Neural cell (in vitro differentiated cells): Measurements from ENCODE around the gene ATP6V1F. TPM values are rescaled to one million over a fixed set of nuclear protein-coding genes. Genes with fewer than 3 reads are reported as not detected.

Experiments used
- H2AFZ ChIP-seq: fragments of 200-600, 300-800 bp; sonication (generic), shearing (Covaris generic); 2 replicates; pipeline ENCODE4 v1.6.0; 2014; ENCODE audit warnings: low read depth, mild to moderate bottlenecking, antibody characterized with exemption, low read length, moderate library complexity
- H3F3A ChIP-seq: fragments of 200-600 bp; shearing (Covaris generic); 2 replicates; pipeline ENCODE4 v1.6.1; 2016; ENCODE audit warnings: mild to moderate bottlenecking, moderate library complexity, mixed read lengths, antibody characterized with exemption, low read length; ENCODE audit not compliant: insufficient read depth, poor library complexity, severe bottlenecking
- H3K27ac ChIP-seq: fragments of 200-600, 300-800 bp; sonication (generic), shearing (Covaris generic); 2 replicates; pipeline ENCODE4 v1.5.1; 2014; ENCODE audit warnings: mild to moderate bottlenecking, low read length, moderate library complexity
- H3K27me3 ChIP-seq: fragments of 300-800, 200-600 bp; sonication (generic), shearing (Covaris generic); 2 replicates; pipeline ENCODE4 v1.6.0; 2014; ENCODE audit warnings: mild to moderate bottlenecking, low read depth, low read length, moderate library complexity; ENCODE audit not compliant: insufficient read depth
- H3K36me3 ChIP-seq: fragments of 300-800, 200-600 bp; sonication (generic), shearing (Covaris generic); 2 replicates; pipeline ENCODE4 v1.5.1; 2014; ENCODE audit warnings: mild to moderate bottlenecking, antibody characterized with exemption, low read length, moderate library complexity; ENCODE audit not compliant: insufficient read depth
- H3K4me2 ChIP-seq: fragments of 300-800, 200-600 bp; sonication (generic), shearing (Covaris generic); 2 replicates; pipeline ENCODE4 v1.6.0; 2014; ENCODE audit warnings: mild to moderate bottlenecking, low read length
- H3K4me3 ChIP-seq: fragments of 300-800, 200-600 bp; sonication (generic), shearing (Covaris generic); 2 replicates; pipeline ENCODE4 v1.5.1; 2014; ENCODE audit warnings: mild to moderate bottlenecking, low read length, moderate library complexity
- H3K79me2 ChIP-seq: fragments of 200-600 bp; shearing (Covaris generic); replicated peaks from 2 replicates; pipeline ENCODE4 v1.6.0; 2014; ENCODE audit warnings: mild to moderate bottlenecking, low read length, moderate library complexity; ENCODE audit not compliant: insufficient read depth
- H3K9ac ChIP-seq: fragments of 300-800, 200-600 bp; sonication (generic), shearing (Covaris generic); 2 replicates; pipeline ENCODE4 v1.6.1; 2016; ENCODE audit warnings: mild to moderate bottlenecking, low read length, mixed read lengths
- H3K9me2 ChIP-seq: fragments of 200-600 bp; shearing (Covaris generic); 2 replicates; pipeline ENCODE4 v1.6.1; 2016; ENCODE audit warnings: mild to moderate bottlenecking, low read length, mixed read lengths; ENCODE audit not compliant: insufficient read depth
- H3K9me3 ChIP-seq: fragments of 200-600, 300-800 bp; sonication (generic), shearing (Covaris generic); 2 replicates; pipeline ENCODE4 v1.6.1; 2016; ENCODE audit warnings: mild to moderate bottlenecking, mixed run types, low read length, moderate library complexity, mixed read lengths
- H4K20me1 ChIP-seq: fragments of 200-600 bp; shearing (Covaris generic); 2 replicates; pipeline ENCODE4 v1.6.1; 2016; ENCODE audit warnings: mild to moderate bottlenecking, mixed run types; ENCODE audit not compliant: insufficient read depth
- EZH2 ChIP-seq: fragments of 200-600, 300-800 bp; shearing (Covaris generic), sonication (generic); IDR thresholded peaks from 2 replicates; pipeline ENCODE4 v1.6.1; 2014; ENCODE audit warnings: antibody characterized with exemption, low read length, borderline replicate concordance, mild to moderate bottlenecking; ENCODE audit not compliant: insufficient read depth, poor library complexity, severe bottlenecking
- MXI1 ChIP-seq: fragments of 450-650 bp; conservative IDR thresholded peaks from 2 replicates; pipeline ENCODE4 v1.6.1; 2014; ENCODE audit warnings: antibody characterized with exemption, mild to moderate bottlenecking; ENCODE audit not compliant: poor library complexity, severe bottlenecking
- POLR2AphosphoS5 ChIP-seq: IDR thresholded peaks from 2 replicates; pipeline ENCODE4 v1.6.1; 2012
- RAD21 ChIP-seq: fragments of 450-650 bp; conservative IDR thresholded peaks from 2 replicates; pipeline ENCODE4 v1.6.1; 2014; ENCODE audit warnings: antibody characterized with exemption, mild to moderate bottlenecking, moderate library complexity
- SMC3 ChIP-seq: fragments of 450-650 bp; conservative IDR thresholded peaks from 2 replicates; pipeline ENCODE4 v1.6.1; 2014; ENCODE audit warnings: antibody characterized with exemption, mild to moderate bottlenecking, moderate library complexity; ENCODE audit not compliant: poor library complexity
- polyA plus RNA-seq: library from polyadenylated mRNA; depleted of rRNA; stranded (reverse); fragments of >200 nt; gene quantifications from 2 replicates; pipeline ENCODE4 v1.2.3, GENCODE V29; 2014
- TF ChIP-seq, protein P1 (sequence below): IDR thresholded peaks from 2 replicates; pipeline ENCODE4 v1.6.1; 2012; ENCODE audit warnings: borderline replicate concordance
- TF ChIP-seq, protein P2 (sequence below): fragments of 450-650 bp; IDR thresholded peaks from 2 replicates; pipeline ENCODE4 v1.5.1; 2014; ENCODE audit warnings: antibody characterized with exemption, mild to moderate bottlenecking, moderate library complexity; ENCODE audit not compliant: poor library complexity, severe bottlenecking

The ATP6V1F gene
- polyA plus RNA-seq, 1 donor from 2014 or later, result 246 TPM

DNA sequence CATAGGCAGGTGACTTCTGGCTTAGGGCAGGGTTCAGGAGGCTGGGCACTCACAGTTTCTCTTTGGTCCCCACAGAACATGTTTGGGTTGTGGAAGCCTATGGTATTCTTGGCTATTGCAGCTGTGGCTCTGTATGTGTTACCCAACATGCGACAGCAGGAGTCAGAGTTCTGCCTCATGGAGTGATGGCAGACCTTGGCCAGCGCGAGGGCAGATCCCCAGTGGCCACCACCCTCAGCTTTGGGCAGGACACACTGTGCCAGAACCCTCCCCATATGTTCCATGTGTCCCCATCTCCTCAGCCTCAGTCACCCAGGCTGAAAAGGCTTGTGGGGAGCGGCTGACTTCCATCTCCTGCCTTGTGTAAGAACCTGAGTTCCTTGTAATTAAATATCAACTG, 40.9 kb upstream of the ATP6V1F start:
- no peak overlapping the region for H3K4me2 ChIP-seq
- no peak for TF ChIP-seq EZH2
- no peak for TF ChIP-seq SMC3
- TF ChIP-seq MXI1, result no peak
- TF ChIP-seq RAD21, result no peak
- H2AFZ ChIP-seq, result no peak overlapping the region
- no peak overlapping the region for H3K9ac ChIP-seq
- H3K4me3 ChIP-seq, result no peak overlapping the region
- no peak overlapping the region for H3K27ac ChIP-seq
- H3F3A ChIP-seq, result no peaks in the 10 kb centered on the region
- no peaks in the 10 kb centered on the region for H4K20me1 ChIP-seq
- H3K9me2 ChIP-seq, result no peaks in the 10 kb centered on the region
- H3K36me3 ChIP-seq, result no peaks in the 10 kb centered on the region
- no peaks in the 10 kb centered on the region for H3K27me3 ChIP-seq
- no peaks in the 10 kb centered on the region for H3K9me3 ChIP-seq
- H3K79me2 ChIP-seq, result no peaks in the 10 kb centered on the region

DNA sequence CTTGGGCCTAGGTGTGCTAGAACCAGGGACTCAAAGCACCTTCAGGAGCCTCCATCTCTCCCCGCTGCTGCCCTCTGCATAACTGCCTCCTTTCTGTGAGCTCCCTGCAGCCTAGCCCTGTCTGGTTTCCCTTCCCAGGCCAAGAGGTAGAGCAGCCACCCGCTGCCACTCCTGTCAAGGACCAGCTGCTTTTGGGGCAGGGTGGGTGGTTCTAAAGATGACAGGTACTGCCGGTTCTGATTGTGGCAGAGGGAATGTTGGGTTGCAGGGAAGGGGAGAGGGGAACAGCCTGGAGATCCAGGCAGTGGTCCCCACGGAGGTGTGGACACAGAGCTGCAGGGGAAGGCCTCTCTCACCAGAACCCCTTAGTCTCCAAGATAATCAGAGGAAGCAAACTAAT, 36.1 kb upstream of the ATP6V1F start:
- no peaks in the 10 kb centered on the region for H3K9me2 ChIP-seq
- TF ChIP-seq EZH2 (no peak), POLR2AphosphoS5 (no peak), MXI1 (no peak), RAD21 (no peak)
- TF ChIP-seq, protein P1, sequence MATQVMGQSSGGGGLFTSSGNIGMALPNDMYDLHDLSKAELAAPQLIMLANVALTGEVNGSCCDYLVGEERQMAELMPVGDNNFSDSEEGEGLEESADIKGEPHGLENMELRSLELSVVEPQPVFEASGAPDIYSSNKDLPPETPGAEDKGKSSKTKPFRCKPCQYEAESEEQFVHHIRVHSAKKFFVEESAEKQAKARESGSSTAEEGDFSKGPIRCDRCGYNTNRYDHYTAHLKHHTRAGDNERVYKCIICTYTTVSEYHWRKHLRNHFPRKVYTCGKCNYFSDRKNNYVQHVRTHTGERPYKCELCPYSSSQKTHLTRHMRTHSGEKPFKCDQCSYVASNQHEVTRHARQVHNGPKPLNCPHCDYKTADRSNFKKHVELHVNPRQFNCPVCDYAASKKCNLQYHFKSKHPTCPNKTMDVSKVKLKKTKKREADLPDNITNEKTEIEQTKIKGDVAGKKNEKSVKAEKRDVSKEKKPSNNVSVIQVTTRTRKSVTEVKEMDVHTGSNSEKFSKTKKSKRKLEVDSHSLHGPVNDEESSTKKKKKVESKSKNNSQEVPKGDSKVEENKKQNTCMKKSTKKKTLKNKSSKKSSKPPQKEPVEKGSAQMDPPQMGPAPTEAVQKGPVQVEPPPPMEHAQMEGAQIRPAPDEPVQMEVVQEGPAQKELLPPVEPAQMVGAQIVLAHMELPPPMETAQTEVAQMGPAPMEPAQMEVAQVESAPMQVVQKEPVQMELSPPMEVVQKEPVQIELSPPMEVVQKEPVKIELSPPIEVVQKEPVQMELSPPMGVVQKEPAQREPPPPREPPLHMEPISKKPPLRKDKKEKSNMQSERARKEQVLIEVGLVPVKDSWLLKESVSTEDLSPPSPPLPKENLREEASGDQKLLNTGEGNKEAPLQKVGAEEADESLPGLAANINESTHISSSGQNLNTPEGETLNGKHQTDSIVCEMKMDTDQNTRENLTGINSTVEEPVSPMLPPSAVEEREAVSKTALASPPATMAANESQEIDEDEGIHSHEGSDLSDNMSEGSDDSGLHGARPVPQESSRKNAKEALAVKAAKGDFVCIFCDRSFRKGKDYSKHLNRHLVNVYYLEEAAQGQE, result no peak
- H3K4me3 ChIP-seq, result no peak overlapping the region
- no peaks in the 10 kb centered on the region for H4K20me1 ChIP-seq
- H3F3A ChIP-seq, result no peaks in the 10 kb centered on the region
- H3K9me3 ChIP-seq, result no peaks in the 10 kb centered on the region
- H2AFZ ChIP-seq, result no peak overlapping the region
- H3K79me2 ChIP-seq, result no peaks in the 10 kb centered on the region
- H3K27me3 ChIP-seq, result peaks cover 22% of the 10 kb centered on the region
- no peaks in the 10 kb centered on the region for H3K36me3 ChIP-seq
- no peak overlapping the region for H3K4me2 ChIP-seq
- H3K27ac ChIP-seq, result no peak overlapping the region
- no peak overlapping the region for H3K9ac ChIP-seq

DNA sequence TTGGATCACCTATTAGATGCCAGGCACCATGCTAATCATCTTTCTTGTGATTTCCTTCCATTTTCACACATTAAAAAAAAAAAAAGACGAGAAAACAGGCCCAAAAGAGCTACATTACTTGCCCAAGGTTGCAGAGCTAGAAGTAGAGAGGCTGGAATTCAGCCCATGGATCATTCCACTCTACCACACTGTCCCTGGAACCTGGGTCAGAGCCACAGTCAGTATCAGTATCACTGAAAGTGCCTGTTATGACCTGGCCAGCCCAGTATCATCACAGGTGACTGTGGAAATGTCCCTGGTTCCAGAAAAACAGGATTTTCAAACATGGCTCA, 35.8 kb upstream of the ATP6V1F start:
- Histone ChIP-seq H3K27me3 (peaks cover 25% of the 10 kb centered on the region), H3K9me3 (no peaks in the 10 kb centered on the region), H3F3A (no peaks in the 10 kb centered on the region), H2AFZ (no peak overlapping the region), H4K20me1 (no peaks in the 10 kb centered on the region), H3K9me2 (no peaks in the 10 kb centered on the region), H3K9ac (no peak overlapping the region), H3K79me2 (no peaks in the 10 kb centered on the region), H3K4me3 (no peak overlapping the region), H3K36me3 (no peaks in the 10 kb centered on the region), H3K27ac (no peak overlapping the region), H3K4me2 (no peak overlapping the region)
- TF ChIP-seq, protein P1, result no peak
- no peak for TF ChIP-seq POLR2AphosphoS5
- no peak for TF ChIP-seq SMC3
- no peak for TF ChIP-seq RAD21
- TF ChIP-seq, protein P2, sequence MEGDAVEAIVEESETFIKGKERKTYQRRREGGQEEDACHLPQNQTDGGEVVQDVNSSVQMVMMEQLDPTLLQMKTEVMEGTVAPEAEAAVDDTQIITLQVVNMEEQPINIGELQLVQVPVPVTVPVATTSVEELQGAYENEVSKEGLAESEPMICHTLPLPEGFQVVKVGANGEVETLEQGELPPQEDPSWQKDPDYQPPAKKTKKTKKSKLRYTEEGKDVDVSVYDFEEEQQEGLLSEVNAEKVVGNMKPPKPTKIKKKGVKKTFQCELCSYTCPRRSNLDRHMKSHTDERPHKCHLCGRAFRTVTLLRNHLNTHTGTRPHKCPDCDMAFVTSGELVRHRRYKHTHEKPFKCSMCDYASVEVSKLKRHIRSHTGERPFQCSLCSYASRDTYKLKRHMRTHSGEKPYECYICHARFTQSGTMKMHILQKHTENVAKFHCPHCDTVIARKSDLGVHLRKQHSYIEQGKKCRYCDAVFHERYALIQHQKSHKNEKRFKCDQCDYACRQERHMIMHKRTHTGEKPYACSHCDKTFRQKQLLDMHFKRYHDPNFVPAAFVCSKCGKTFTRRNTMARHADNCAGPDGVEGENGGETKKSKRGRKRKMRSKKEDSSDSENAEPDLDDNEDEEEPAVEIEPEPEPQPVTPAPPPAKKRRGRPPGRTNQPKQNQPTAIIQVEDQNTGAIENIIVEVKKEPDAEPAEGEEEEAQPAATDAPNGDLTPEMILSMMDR, result no peak
- no peak for TF ChIP-seq EZH2
- TF ChIP-seq MXI1, result no peak
